ENCODE results near the gene CCDC59.

The CCDC59 gene

DNA sequence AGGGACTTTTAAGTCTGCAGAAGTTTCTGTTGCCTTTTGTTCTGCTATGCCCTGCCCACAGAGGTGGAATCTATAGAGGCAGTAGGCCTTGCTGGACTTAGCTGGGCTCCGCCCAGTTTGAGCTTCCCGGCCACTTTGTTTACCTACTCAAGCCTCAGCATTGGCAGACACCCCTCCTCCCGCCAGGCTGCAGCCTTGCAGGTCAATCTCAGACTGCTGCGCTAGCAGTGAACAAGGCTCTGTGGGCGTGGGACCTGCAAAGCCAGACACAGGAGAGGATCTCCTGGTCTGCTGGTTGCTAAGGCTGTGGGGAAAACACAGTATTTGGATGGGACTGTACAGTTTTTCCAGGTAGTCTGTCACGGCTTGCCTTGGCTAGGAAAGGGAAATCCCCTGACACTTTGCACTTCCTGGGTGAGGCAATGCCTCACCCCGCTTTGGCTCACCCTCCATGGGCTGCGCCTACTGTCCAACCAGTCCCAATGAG is 43.7 kb downstream of the CCDC59 start:
- DNase-seq (ENCODE audit: low read depth in 2 of 2) = no peak

All from fibroblast of skin of left biceps (primary cell).